Activated naive CD8-positive, alpha-beta T cell treated with anti-CD3 and anti-CD28 coated beads, Interleukin-2, amount 10 ng/mL, durations not matched to agents 7 days and 5 days (primary cell): ENCODE results near the gene PTGS1. TPM values are rescaled to one million over a fixed set of nuclear protein-coding genes. Genes with fewer than 3 reads are reported as not detected.
A peak's percentile ranks its signal among the peaks of the same experiment; 100 is the strongest.

Experiments
- ATAC-seq: fragments of 150-1000 bp; cut with Tn5 transposase; one replicate; pipeline ENCODE4 v1.10.0; 2021; ENCODE audit warnings: low read depth, moderate library complexity
- POLR2A ChIA-PET: fragments of 350-600 bp; sonication (Branson Sonifier 250); formaldehyde crosslinking; loops from one replicate; lab custom pipeline; 2021; ENCODE audit warnings: antibody characterized with exemption; lab: Charles Lee
- DNase-seq: peaks from one replicate; pipeline ENCODE4 v3.0.0; 2021
- H3K27ac Mint-ChIP-seq: one replicate; pipeline ENCODE4 v1.8.0; 2022; ENCODE audit warnings: mild to moderate bottlenecking, mixed read lengths
- H3K27me3 Mint-ChIP-seq: one replicate; pipeline ENCODE4 v1.8.0; 2022; ENCODE audit warnings: mild to moderate bottlenecking, moderate library complexity, mixed read lengths
- H3K36me3 Mint-ChIP-seq: one replicate; pipeline ENCODE4 v1.8.0; 2021; ENCODE audit warnings: mild to moderate bottlenecking, mixed read lengths
- H3K4me1 Mint-ChIP-seq: one replicate; pipeline ENCODE4 v1.8.0; 2021; ENCODE audit warnings: mixed read lengths
- H3K4me3 Mint-ChIP-seq: one replicate; pipeline ENCODE4 v1.8.0; 2022; ENCODE audit warnings: mild to moderate bottlenecking, moderate library complexity, mixed read lengths
- H3K9me3 Mint-ChIP-seq: one replicate; pipeline ENCODE4 v1.8.0; 2021; ENCODE audit warnings: mixed read lengths
- total RNA-seq, 2 experiments: library from RNA; stranded (reverse); gene quantifications; one replicate each; pipeline ENCODE4 v1.2.3, GENCODE V29; 2021

Gene PTGS1
- total RNA-seq, 2 experiments from 2014 or later: 0.96 to 1.6 TPM

- no peaks in the 10 kb centered on the region for H3K9me3 Mint-ChIP-seq
- no peaks in the 10 kb centered on the region for H3K4me1 Mint-ChIP-seq
- no peaks in the 10 kb centered on the region for H3K36me3 Mint-ChIP-seq
- ATAC-seq (no peak), DNase-seq (no peak)
- no peak overlapping the region for H3K27ac Mint-ChIP-seq
- peaks cover 5% of the 10 kb centered on the region for H3K27me3 Mint-ChIP-seq
- POLR2A ChIA-PET: interaction anchor here (0.6 kb wide), 1 partner anchor 16 kb away, joined by 4 read pairs; no protein-coding TSS in a partner anchor
- no peak overlapping the region for H3K4me3 Mint-ChIP-seq
Measured at GRCh38 chr9:122336866-122337555, 33.8 kb upstream of the PTGS1 start.

DNA sequence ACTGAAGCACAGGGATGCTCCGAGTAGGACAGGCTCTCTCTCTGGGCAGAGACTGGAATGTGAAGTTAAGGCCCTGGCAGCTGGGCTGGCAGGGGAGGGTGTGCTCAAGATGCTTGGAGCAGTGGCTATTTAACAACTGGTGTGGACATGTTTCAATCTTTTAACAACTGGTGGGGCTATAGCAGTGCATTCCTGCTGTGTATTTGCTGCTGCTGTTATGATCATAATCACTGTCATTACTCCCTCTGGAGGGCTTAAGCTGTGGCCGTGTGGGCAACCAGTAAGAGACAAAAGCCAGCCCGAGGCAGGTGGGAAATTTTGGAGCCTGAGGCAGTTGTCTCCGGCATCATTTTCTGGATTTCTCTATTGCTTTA is 33.3 kb upstream of the PTGS1 start:
- Mint-ChIP-seq H3K9me3 (no peaks in the 10 kb centered on the region), H3K4me3 (no peak overlapping the region), H3K36me3 (no peaks in the 10 kb centered on the region), H3K27ac (no peak overlapping the region), H3K27me3 (peaks cover 8% of the 10 kb centered on the region), H3K4me1 (no peaks in the 10 kb centered on the region)
- POLR2A ChIA-PET: no interaction called here
- no peak for ATAC-seq
- no peak for DNase-seq

DNA sequence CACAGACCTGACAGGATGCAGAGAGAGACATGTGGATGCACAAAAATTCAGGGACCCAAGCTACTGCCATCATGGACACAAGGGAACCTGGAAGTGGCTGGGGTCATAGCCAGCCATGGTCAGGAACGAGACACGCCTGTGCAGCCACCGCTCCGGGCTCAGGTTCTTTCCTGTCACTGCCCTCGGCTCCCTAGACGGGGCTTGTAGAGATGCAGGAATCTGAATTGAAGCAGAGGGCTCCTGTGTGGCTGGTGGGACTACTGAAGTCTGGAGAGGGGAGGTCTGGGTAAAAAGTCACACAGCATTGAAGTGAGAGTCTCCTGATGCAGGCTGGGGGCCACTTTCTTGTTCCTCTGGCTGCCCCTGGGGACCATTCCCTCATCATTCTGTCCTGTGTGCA is 32.3 kb upstream of the PTGS1 start:
- ATAC-seq (no peak), DNase-seq (no peak)
- H3K4me1 Mint-ChIP-seq: no peaks in the 10 kb centered on the region
- peaks cover 8% of the 10 kb centered on the region for H3K27me3 Mint-ChIP-seq
- H3K4me3 Mint-ChIP-seq: no peak overlapping the region
- H3K36me3 Mint-ChIP-seq: no peaks in the 10 kb centered on the region
- POLR2A ChIA-PET: no interaction called here
- H3K9me3 Mint-ChIP-seq: no peaks in the 10 kb centered on the region
- H3K27ac Mint-ChIP-seq: no peak overlapping the region

DNA sequence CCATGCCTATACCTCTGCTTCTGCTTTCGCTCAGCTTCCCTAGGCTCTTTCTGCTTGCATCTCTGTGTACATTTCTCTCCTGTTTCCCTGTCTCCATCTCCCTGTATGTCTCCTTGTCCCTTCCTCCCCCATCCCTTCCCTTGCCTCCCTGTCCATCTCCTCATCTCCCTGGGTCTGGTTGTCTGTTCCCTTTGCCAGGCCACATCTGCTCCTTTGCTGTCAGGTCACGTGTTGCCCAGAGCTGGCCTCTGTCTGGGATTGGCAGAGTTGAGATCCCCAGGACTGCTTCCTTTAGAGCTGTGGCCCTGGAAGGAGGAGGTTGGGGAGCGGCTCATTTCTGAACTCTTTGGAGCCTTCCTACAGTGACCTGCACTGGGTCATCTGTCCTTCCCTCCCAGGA is 31.8 kb upstream of the PTGS1 start:
- no peaks in the 10 kb centered on the region for H3K4me1 Mint-ChIP-seq
- POLR2A ChIA-PET: no interaction called here

GRCh38 chr9:122339579-122339978 is 31.2 kb upstream of the PTGS1 start:
- H3K4me1 Mint-ChIP-seq: no peaks in the 10 kb centered on the region
- H3K9me3 Mint-ChIP-seq: no peaks in the 10 kb centered on the region
- DNase-seq (no peak), ATAC-seq (no peak)
- POLR2A ChIA-PET: no interaction called here
- no peak overlapping the region for H3K27ac Mint-ChIP-seq
- H3K4me3 Mint-ChIP-seq: no peak overlapping the region
- H3K27me3 Mint-ChIP-seq: peaks cover 8% of the 10 kb centered on the region
- H3K36me3 Mint-ChIP-seq: no peaks in the 10 kb centered on the region

More for the DNA sequence above, 31.8 kb upstream of the PTGS1 start:
- ATAC-seq (no peak), DNase-seq (no peak)
- no peak overlapping the region for H3K27ac Mint-ChIP-seq
- peaks cover 8% of the 10 kb centered on the region for H3K27me3 Mint-ChIP-seq
- no peak overlapping the region for H3K4me3 Mint-ChIP-seq
- H3K9me3 Mint-ChIP-seq: no peaks in the 10 kb centered on the region
- no peaks in the 10 kb centered on the region for H3K36me3 Mint-ChIP-seq

GRCh38 chr9:122340161-122340560 is 30.7 kb upstream of the PTGS1 start:
- POLR2A ChIA-PET: no interaction called here
- no peak overlapping the region for H3K27ac Mint-ChIP-seq
- H3K9me3 Mint-ChIP-seq: no peaks in the 10 kb centered on the region
- H3K36me3 Mint-ChIP-seq: no peaks in the 10 kb centered on the region
- DNase-seq (no peak), ATAC-seq (no peak)
- H3K4me3 Mint-ChIP-seq: no peak overlapping the region
- peaks cover 8% of the 10 kb centered on the region for H3K27me3 Mint-ChIP-seq
- H3K4me1 Mint-ChIP-seq: no peaks in the 10 kb centered on the region

DNA sequence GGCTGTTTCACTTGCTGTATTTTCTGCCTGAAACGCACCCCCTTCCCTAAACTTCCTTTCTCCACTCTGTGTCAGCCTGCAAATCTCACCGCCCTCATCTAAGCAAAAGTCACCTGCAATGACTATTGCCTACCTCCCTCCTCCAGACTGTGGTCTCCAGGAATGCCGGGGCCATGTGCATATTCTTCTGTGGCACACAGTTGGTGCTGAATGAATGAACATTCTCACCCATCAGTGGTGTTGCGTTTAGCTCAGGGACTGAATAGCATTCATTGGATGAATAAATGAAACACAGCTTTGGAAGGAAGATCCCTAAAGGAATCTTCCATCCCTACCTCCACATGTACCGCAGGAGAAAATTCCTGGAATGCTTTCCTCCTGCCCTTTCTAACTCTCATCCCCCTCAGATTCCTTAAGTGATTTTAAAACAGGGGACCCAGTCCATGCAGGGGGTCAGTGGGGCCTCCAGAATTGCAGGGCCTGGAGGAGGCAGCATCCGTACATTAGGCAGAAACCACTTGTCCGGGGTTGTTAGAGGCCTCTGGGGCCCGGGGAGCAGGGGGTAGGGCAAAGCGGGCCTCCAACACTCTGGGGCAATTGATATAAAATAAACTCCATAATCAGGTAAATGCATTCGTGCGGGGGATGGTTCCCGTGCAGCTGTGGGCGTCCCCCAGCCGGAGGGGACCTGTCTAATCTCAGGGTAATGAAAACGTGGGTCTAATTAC is 28.3 kb upstream of the PTGS1 start:
- Mint-ChIP-seq H3K9me3 (no peaks in the 10 kb centered on the region), H3K4me1 (peaks cover 4% of the 10 kb centered on the region), H3K36me3 (no peaks in the 10 kb centered on the region), H3K4me3 (no peak overlapping the region), H3K27ac (no peak overlapping the region), H3K27me3 (peaks cover 16% of the 10 kb centered on the region)
- ATAC-seq (no peak), DNase-seq (no peak)
- POLR2A ChIA-PET: no interaction called here

DNA sequence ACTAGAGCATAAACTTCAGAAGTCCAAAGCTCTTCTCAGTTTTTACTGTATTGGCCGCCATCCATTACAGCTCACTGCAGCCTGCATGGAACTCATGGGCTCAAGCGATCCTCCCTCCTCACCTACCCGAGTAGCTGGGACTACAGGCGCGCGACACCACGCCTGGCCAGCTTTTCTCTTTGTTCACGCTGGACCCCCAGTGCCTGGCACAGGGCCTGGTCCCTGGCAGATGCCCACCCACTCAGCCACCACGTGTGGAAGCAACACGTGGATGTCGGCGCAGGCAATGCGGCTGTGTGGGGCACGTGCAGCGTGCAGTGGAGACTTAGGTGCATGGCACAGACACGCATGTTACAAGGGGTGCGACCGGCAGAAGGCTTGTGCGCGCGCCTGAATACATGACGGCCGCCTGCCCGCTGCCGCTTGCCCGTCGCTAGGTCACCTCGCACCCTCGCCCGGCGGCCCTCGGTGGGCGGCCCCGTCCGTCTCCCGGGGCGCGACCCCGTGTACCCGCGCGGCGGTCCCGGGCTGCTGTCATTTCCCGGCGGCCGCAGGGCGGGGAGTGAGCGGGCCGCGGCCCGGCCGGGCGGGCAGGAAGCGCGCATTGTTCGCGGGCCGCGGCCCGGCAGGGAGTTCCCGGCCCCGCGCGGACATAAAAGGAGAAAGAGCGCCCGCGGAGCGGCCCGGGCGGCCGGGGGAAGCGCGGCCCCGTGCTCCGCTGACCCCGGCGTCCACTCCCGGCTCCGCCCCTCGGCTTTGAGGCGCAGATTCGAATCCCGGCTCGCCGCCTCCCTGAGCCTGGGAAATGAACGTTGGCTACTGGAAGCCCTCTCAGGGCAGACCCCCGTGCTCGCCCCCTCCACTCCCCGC is 24.1 kb upstream of the PTGS1 start:
- H3K9me3 Mint-ChIP-seq: no peaks in the 10 kb centered on the region
- POLR2A ChIA-PET: interaction anchor here (0.8 kb wide), 1 partner anchor 82 kb away, joined by 3 read pairs; the partner anchor contains the start of genes MRRF and RBM18
- ATAC-seq (peak; percentile 30), DNase-seq (peak; percentile 56)
- peak overlapping the region; percentile 81 for H3K27ac Mint-ChIP-seq
- H3K4me3 Mint-ChIP-seq: peak overlapping the region; percentile 85
- H3K36me3 Mint-ChIP-seq: no peaks in the 10 kb centered on the region
- peaks cover 15% of the 10 kb centered on the region for H3K27me3 Mint-ChIP-seq
- H3K4me1 Mint-ChIP-seq: peaks cover 27% of the 10 kb centered on the region

DNA sequence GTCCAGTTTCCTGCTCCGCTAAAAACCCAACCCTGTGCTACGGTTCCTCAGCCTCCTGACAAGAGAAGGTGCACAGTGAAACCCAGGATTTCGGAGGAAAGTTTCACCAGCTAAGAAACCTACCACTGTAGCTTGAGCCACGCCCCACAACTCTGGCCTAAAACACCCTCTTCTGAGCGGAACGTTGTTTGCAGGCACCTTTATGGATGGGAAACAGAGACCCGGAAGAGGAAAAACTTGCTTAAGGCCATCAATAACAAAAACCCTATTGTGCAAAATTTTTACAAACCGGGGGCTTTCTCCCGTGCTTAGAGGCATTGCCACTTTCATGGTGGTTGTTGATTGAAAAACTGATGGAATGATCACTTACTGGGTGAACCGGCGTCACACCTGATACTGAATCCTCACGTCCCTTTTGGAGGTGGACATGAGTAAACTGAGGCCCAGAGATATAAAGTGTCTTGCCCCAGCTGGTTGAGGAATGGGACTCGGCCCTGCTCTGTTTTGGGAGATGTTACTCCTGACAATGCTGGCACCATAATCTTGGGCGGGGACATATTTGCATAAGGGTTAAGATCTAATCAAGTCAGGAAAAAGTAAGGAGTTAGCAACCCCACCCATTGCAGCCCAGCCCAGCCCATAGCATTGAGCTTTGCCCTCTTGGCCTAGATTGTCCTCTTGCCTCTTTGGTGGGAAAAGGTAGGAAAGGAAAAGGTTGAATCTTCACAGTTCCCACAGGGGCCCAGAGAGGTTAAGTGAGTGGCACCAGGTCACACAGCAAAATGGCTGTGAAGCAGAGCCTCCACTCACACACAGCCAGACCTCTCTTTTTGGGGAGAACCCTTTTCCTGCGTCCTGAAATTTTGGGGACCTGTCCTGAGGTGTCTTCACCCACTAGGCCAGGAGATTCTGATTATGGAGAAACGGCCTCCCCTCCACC is 23.2 kb upstream of the PTGS1 start:
- H3K36me3 Mint-ChIP-seq: no peaks in the 10 kb centered on the region
- DNase-seq: peak; percentile 38
- POLR2A ChIA-PET: interaction anchor here (0.5 to 3.9 kb wide), 4 partner anchors 83 to 222 kb away, joined by 3 to 15 read pairs (median 4); partner anchors contain the start of genes MRRF and RBM18

GRCh38 chr9:122348288-122348777 is 22.5 kb upstream of the PTGS1 start:
- Mint-ChIP-seq H3K36me3 (no peaks in the 10 kb centered on the region), H3K4me1 (peaks cover 27% of the 10 kb centered on the region), H3K27ac (peak overlapping the region; percentile 63), H3K27me3 (peaks cover 11% of the 10 kb centered on the region), H3K4me3 (peak overlapping the region; percentile 36), H3K9me3 (peaks cover 3% of the 10 kb centered on the region)
- ATAC-seq (no peak), DNase-seq (no peak)
- POLR2A ChIA-PET: interaction anchor here (0.5 to 3.9 kb wide), 4 partner anchors 84 to 222 kb away, joined by 3 to 15 read pairs (median 4); partner anchors contain the start of genes MRRF and RBM18

More for the DNA sequence above, 23.2 kb upstream of the PTGS1 start:
- H3K4me3 Mint-ChIP-seq: peak overlapping the region; percentile 85
- H3K9me3 Mint-ChIP-seq: peaks cover 2% of the 10 kb centered on the region
- H3K27me3 Mint-ChIP-seq: peaks cover 11% of the 10 kb centered on the region
- peaks cover 27% of the 10 kb centered on the region for H3K4me1 Mint-ChIP-seq
- ATAC-seq: no peak
- H3K27ac Mint-ChIP-seq: peak overlapping the region; percentile 81

- Mint-ChIP-seq H3K4me3 (peak overlapping the region; percentile 26), H3K27me3 (peaks cover 11% of the 10 kb centered on the region)
Measured at GRCh38 chr9:122348791-122349190, 22.0 kb upstream of the PTGS1 start.

GRCh38 chr9:122349201-122349600 is 21.6 kb upstream of the PTGS1 start:
- no peak for ATAC-seq
- H3K27ac Mint-ChIP-seq: peak overlapping the region; percentile 56
- POLR2A ChIA-PET: interaction anchor here (3.9 kb wide), 1 partner anchor 85 kb away, joined by 15 read pairs; the partner anchor contains the start of genes MRRF and RBM18
- peaks cover 6% of the 10 kb centered on the region for H3K9me3 Mint-ChIP-seq
- peak overlapping the region; percentile 26 for H3K4me3 Mint-ChIP-seq
- peaks cover 11% of the 10 kb centered on the region for H3K27me3 Mint-ChIP-seq
- H3K36me3 Mint-ChIP-seq: no peaks in the 10 kb centered on the region
- H3K4me1 Mint-ChIP-seq: peaks cover 27% of the 10 kb centered on the region
- no peak for DNase-seq

More at GRCh38 chr9:122348791-122349190, 22.0 kb upstream of the PTGS1 start:
- H3K4me1 Mint-ChIP-seq: peaks cover 27% of the 10 kb centered on the region
- ATAC-seq (no peak), DNase-seq (no peak)
- POLR2A ChIA-PET: interaction anchor here (0.7 to 3.9 kb wide), 2 partner anchors 84 to 223 kb away, joined by 3 to 15 read pairs; partner anchors contain the start of genes MRRF and RBM18
- peaks cover 6% of the 10 kb centered on the region for H3K9me3 Mint-ChIP-seq
- H3K36me3 Mint-ChIP-seq: no peaks in the 10 kb centered on the region
- peak overlapping the region; percentile 63 for H3K27ac Mint-ChIP-seq
